OCI-LY3 (cell line): ENCODE measurements around the gene CYTH4.

ENCODE experiments used
- H2AFZ ChIP-seq: fragments of 200-600, 300-600 bp; shearing (Covaris generic); 2 replicates; pipeline ENCODE4 v1.6.0; 2014; ENCODE audit warnings: antibody characterized with exemption, low read depth, low read length
- H3K27ac ChIP-seq: fragments of 200-600, 300-600 bp; sonication (generic); 2 replicates; pipeline ENCODE4 v1.5.1; 2014; ENCODE audit warnings: mild to moderate bottlenecking, low read length, moderate library complexity, mixed read lengths
- H3K27me3 ChIP-seq: fragments of 200-600, 300-600 bp; sonication (generic); 2 replicates; pipeline ENCODE4 v1.6.1; 2014; ENCODE audit warnings: low read depth, low read length, mixed read lengths
- H3K36me3 ChIP-seq: fragments of 200-600, 300-600 bp; sonication (generic); replicated peaks from 2 replicates; pipeline ENCODE3; 2014; ENCODE audit warnings: low read depth, low read length, mixed read lengths
- H3K4me1 ChIP-seq: fragments of 300-600, 200-600 bp; sonication (generic); 2 replicates; pipeline ENCODE4 v1.6.1; 2014; ENCODE audit warnings: low read length, mixed read lengths
- H3K4me2 ChIP-seq: fragments of 200-600, 300-600 bp; sonication (generic); 2 replicates; pipeline ENCODE4 v1.6.1; 2014; ENCODE audit warnings: low read length, mixed read lengths
- H3K4me3 ChIP-seq: fragments of 300-600, 200-600 bp; sonication (generic); 2 replicates; pipeline ENCODE4 v1.5.1; 2014; ENCODE audit warnings: antibody characterized with exemption, mild to moderate bottlenecking, low read length, moderate library complexity
- H3K79me2 ChIP-seq: fragments of 300-600, 200-600 bp; shearing (Covaris generic); 2 replicates; pipeline ENCODE4 v1.6.1; 2014; ENCODE audit warnings: mild to moderate bottlenecking, low read length, mixed read lengths
- H3K9ac ChIP-seq: fragments of 300-600, 200-600 bp; shearing (Covaris generic); 2 replicates; pipeline ENCODE4 v1.6.0; 2014; ENCODE audit warnings: mild to moderate bottlenecking, low read length, moderate library complexity
- H3K9me3 ChIP-seq: fragments of 200-600, 300-600 bp; shearing (Covaris generic); 2 replicates; pipeline ENCODE4 v1.6.1; 2014; ENCODE audit warnings: low read length, mixed read lengths; ENCODE audit not compliant: insufficient read depth
- H4K20me1 ChIP-seq: fragments of 200-600, 300-600 bp; sonication (generic); 2 replicates; pipeline ENCODE4 v1.6.1; 2016; ENCODE audit warnings: low read length, mixed read lengths; ENCODE audit not compliant: insufficient read depth
- EZH2phosphoT487 ChIP-seq: fragments of 200-600 bp; shearing (Covaris generic); IDR thresholded peaks from 2 replicates; pipeline ENCODE4 v1.6.1; 2018; ENCODE audit warnings: antibody characterized with exemption, mixed run types, low read depth
- TF ChIP-seq, protein P1 (sequence below): fragments of 200-600, 300-600 bp; sonication (generic); IDR thresholded peaks from 2 replicates; pipeline ENCODE4 v1.5.1; 2014; ENCODE audit warnings: antibody characterized with exemption, low read length, low read depth

CYTH4 gene

DNA sequence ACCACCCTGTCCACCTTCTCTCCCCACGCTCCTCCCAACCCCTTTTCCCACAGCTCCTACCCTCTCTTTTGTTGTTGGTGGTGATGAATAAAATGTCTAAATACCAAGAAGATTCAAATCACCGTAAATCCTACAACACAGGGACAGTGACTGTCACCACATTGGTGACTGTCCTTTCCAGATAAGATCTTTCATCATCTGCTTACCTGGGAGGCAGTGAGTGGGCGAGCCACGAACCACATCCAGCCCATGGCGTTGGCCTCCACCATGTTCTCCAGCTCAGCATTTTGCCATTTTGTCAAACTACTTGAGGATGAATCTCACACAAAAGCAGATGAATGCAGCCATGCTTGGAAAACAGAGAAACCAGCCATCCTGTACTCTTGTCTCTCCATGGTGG, 6.7 kb upstream of the CYTH4 start:
- Histone ChIP-seq H3K36me3 (no peaks in the 10 kb centered on the region), H2AFZ (no peak overlapping the region), H3K4me3 (no peak overlapping the region), H3K79me2 (no peaks in the 10 kb centered on the region), H3K27me3 (no peaks in the 10 kb centered on the region), H3K9ac (no peak overlapping the region), H4K20me1 (no peaks in the 10 kb centered on the region), H3K4me2 (no peak overlapping the region), H3K9me3 (no peaks in the 10 kb centered on the region), H3K4me1 (peaks cover 51% of the 10 kb centered on the region), H3K27ac (no peak overlapping the region)
- TF ChIP-seq, protein P1, sequence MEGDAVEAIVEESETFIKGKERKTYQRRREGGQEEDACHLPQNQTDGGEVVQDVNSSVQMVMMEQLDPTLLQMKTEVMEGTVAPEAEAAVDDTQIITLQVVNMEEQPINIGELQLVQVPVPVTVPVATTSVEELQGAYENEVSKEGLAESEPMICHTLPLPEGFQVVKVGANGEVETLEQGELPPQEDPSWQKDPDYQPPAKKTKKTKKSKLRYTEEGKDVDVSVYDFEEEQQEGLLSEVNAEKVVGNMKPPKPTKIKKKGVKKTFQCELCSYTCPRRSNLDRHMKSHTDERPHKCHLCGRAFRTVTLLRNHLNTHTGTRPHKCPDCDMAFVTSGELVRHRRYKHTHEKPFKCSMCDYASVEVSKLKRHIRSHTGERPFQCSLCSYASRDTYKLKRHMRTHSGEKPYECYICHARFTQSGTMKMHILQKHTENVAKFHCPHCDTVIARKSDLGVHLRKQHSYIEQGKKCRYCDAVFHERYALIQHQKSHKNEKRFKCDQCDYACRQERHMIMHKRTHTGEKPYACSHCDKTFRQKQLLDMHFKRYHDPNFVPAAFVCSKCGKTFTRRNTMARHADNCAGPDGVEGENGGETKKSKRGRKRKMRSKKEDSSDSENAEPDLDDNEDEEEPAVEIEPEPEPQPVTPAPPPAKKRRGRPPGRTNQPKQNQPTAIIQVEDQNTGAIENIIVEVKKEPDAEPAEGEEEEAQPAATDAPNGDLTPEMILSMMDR = no peak
- no peak for TF ChIP-seq EZH2phosphoT487

DNA sequence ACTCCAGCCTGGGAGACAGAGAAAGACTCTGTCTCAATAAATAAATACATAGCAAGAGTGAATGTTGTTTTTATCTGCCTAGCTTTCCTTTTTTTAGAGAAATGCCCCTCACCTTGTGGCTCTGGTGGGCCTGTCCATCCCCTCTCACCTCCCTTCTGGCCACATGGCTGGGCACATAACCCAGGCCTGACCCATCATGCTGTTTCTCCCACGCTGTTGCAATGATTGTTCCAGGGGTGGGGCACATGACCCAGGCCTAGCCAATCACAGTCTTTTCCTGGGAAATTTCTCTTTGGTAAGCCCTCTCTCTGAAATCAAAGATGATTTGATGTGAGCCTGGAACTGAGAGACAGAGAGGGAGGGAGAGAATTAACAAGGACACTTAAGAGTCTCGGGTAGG, 5.5 kb upstream of the CYTH4 start:
- Histone ChIP-seq H3K27ac (no peak overlapping the region), H3K4me1 (peaks cover 47% of the 10 kb centered on the region), H3K79me2 (peaks cover 2% of the 10 kb centered on the region; the same call in 1 of the 2 replicates), H3K36me3 (no peaks in the 10 kb centered on the region), H3K9me3 (no peaks in the 10 kb centered on the region), H3K27me3 (no peaks in the 10 kb centered on the region), H3K9ac (no peak overlapping the region), H3K4me2 (no peak overlapping the region), H3K4me3 (no peak overlapping the region), H4K20me1 (no peaks in the 10 kb centered on the region), H2AFZ (no peak overlapping the region)
- no peak for TF ChIP-seq EZH2phosphoT487
- TF ChIP-seq, protein P1 = no peak

DNA sequence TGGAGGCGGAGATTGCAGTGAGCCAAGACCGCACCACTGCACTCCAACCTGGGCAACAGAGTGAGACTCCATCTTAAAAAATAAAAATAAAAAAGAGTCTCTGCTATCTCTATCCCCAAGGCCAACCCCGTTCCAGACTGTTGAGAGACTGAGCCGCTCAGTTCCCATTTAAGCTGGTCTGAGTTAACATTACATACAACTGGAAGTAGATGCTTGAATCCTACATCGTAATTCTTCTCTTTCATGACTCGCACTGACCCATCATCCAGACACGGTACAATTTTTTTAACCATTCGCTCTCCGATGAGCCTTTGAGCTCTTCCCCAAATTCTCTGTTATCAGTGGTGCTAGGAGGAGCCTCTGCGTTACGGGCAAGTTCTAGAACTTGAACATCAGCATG, 4.9 kb upstream of the CYTH4 start:
- TF ChIP-seq EZH2phosphoT487 = no peak
- TF ChIP-seq, protein P1 = no peak
- Histone ChIP-seq H3K4me1 (peaks cover 46% of the 10 kb centered on the region), H3K36me3 (no peaks in the 10 kb centered on the region), H3K9me3 (no peaks in the 10 kb centered on the region), H3K79me2 (peaks cover 8% of the 10 kb centered on the region), H3K27me3 (no peaks in the 10 kb centered on the region), H3K4me2 (no peak overlapping the region), H3K4me3 (no peak overlapping the region), H2AFZ (no peak overlapping the region), H4K20me1 (no peaks in the 10 kb centered on the region), H3K27ac (no peak overlapping the region), H3K9ac (no peak overlapping the region)

DNA sequence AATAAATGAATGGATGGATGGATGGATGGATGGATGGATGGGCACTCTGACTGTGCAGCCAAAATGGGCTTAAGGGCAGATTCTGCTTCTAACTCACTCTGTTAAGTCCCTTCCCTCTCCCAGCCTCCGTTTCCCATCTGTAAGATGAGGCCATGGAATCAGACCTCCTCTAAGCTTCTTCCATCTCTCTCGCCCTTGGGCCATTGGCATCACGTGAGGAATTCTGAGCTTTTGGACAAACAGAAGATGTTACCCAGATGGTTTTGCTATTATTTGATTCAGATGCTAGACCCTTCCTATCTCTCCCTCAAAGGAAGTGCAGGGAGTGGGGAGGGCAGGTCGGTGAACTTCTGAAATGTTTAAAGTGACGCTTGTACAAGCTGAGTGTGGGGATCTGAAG, 4.0 kb upstream of the CYTH4 start:
- no peak overlapping the region for H3K9ac ChIP-seq
- H3K27ac ChIP-seq = no peak overlapping the region

More for the DNA sequence above, 4.0 kb upstream of the CYTH4 start:
- H3K79me2 ChIP-seq = peaks cover 17% of the 10 kb centered on the region
- no peak overlapping the region for H2AFZ ChIP-seq
- H3K4me3 ChIP-seq = no peak overlapping the region
- no peaks in the 10 kb centered on the region for H3K9me3 ChIP-seq
- no peaks in the 10 kb centered on the region for H4K20me1 ChIP-seq
- H3K27me3 ChIP-seq = no peaks in the 10 kb centered on the region
- H3K4me2 ChIP-seq = no peak overlapping the region
- peaks cover 45% of the 10 kb centered on the region for H3K4me1 ChIP-seq
- TF ChIP-seq EZH2phosphoT487 = no peak
- TF ChIP-seq, protein P1 = no peak
- H3K36me3 ChIP-seq = no peaks in the 10 kb centered on the region
